Measurements from ENCODE around the gene NFXL1. TPM values are rescaled to one million over a fixed set of nuclear protein-coding genes. Genes with fewer than 3 reads are reported as not detected.
A peak's percentile ranks its signal among the peaks of the same experiment; 100 is the strongest.

NFXL1 gene
- total and polyA plus RNA-seq, 3 donors from 2014 or later: 26.9 to 35.3 (median 27.5) TPM

GRCh38 chr4:47899639-47900038 lies 14.7 kb downstream of the NFXL1 start:
- H3K36me3 ChIP-seq (ENCODE audit: low read depth, missing control alignments): no peaks in the 10 kb centered on the region
- intact Hi-C loops (cut with DNase I; ENCODE audit: low total_unique reads): no loop called here
- no peak for DNase-seq
- TF ChIP-seq POLR2A (IDR thresholded peaks at IDR 0.05): no peak
- TF ChIP-seq, protein P1, sequence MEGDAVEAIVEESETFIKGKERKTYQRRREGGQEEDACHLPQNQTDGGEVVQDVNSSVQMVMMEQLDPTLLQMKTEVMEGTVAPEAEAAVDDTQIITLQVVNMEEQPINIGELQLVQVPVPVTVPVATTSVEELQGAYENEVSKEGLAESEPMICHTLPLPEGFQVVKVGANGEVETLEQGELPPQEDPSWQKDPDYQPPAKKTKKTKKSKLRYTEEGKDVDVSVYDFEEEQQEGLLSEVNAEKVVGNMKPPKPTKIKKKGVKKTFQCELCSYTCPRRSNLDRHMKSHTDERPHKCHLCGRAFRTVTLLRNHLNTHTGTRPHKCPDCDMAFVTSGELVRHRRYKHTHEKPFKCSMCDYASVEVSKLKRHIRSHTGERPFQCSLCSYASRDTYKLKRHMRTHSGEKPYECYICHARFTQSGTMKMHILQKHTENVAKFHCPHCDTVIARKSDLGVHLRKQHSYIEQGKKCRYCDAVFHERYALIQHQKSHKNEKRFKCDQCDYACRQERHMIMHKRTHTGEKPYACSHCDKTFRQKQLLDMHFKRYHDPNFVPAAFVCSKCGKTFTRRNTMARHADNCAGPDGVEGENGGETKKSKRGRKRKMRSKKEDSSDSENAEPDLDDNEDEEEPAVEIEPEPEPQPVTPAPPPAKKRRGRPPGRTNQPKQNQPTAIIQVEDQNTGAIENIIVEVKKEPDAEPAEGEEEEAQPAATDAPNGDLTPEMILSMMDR (IDR thresholded peaks at IDR 0.05): no peak
- WGBS, 2 donors: 66 to 67% methylated on average over 1 of the region's 1 CpG
- no peaks in the 10 kb centered on the region for H3K4me1 ChIP-seq
- no peaks in the 10 kb centered on the region for H3K9me3 ChIP-seq
- no peaks in the 10 kb centered on the region for H3K27me3 ChIP-seq
- no peak overlapping the region for H3K27ac ChIP-seq
- H3K4me3 ChIP-seq: no peak overlapping the region

DNA sequence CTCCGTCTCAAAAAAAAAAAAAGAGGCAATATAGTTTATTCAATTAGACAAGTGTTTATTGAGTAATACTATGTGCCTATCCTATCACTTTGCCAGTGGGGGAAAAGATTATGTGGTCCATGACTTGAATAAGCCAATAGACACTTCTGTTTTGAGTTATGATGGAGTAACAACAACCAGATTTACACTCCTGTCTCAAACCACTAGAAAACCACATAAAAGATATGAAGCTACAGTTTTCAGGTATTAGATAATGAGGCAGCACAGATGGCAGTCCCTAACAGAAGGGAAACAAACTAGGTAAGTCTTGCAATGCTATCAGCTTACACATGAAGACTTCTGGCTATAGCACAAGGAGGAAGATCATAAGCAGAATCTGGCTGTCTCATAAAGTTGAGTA lies 22.5 kb downstream of the NFXL1 start:
- Histone ChIP-seq H3K27me3 (no peaks in the 10 kb centered on the region), H3K4me1 (no peaks in the 10 kb centered on the region), H3K36me3 (ENCODE audit: low read depth, missing control alignments) (no peaks in the 10 kb centered on the region), H3K27ac (no peak overlapping the region), H3K9me3 (no peaks in the 10 kb centered on the region), H3K4me3 (no peak overlapping the region)
- TF ChIP-seq, protein P1 (IDR thresholded peaks at IDR 0.05): no peak
- TF ChIP-seq POLR2A (IDR thresholded peaks at IDR 0.05): no peak
- no peak for DNase-seq
- intact Hi-C loops (cut with DNase I; ENCODE audit: low total_unique reads): no loop called here
- 94 to 100% methylated on average over 1 of the region's 1 CpG for WGBS, 2 donors

- H3K27ac ChIP-seq: peak overlapping the region in 1 of 2 donors; percentile 12
- WGBS, 2 donors: 75 to 84% methylated on average over 3 of the region's 3 CpGs
- intact Hi-C loops (cut with DNase I; ENCODE audit: low total_unique reads): no loop called here
- H3K4me1 ChIP-seq: no peaks in the 10 kb centered on the region
- no peaks in the 10 kb centered on the region for H3K27me3 ChIP-seq
- no peaks in the 10 kb centered on the region for H3K36me3 ChIP-seq (ENCODE audit: low read depth, missing control alignments)
- TF ChIP-seq POLR2A (IDR thresholded peaks at IDR 0.05): no peak
- TF ChIP-seq, protein P1 (IDR thresholded peaks at IDR 0.05): no peak
- no peak for DNase-seq
- H3K4me3 ChIP-seq: no peak overlapping the region
- no peaks in the 10 kb centered on the region for H3K9me3 ChIP-seq
Measured at GRCh38 chr4:47882228-47882627, 32.2 kb downstream of the NFXL1 start.

- TF ChIP-seq, protein P1 (IDR thresholded peaks at IDR 0.05): no peak
- TF ChIP-seq POLR2A (IDR thresholded peaks at IDR 0.05): no peak
- H3K36me3 ChIP-seq (ENCODE audit: low read depth, missing control alignments): no peaks in the 10 kb centered on the region
- H3K27ac ChIP-seq: no peak overlapping the region
- DNase-seq: no peak
- H3K4me3 ChIP-seq: no peak overlapping the region
- H3K4me1 ChIP-seq: no peaks in the 10 kb centered on the region
- H3K27me3 ChIP-seq: no peaks in the 10 kb centered on the region
- no peaks in the 10 kb centered on the region for H3K9me3 ChIP-seq
- intact Hi-C loops (cut with DNase I; ENCODE audit: low total_unique reads): no loop called here
Measured at GRCh38 chr4:47879458-47879857, 34.9 kb downstream of the NFXL1 start.

GRCh38 chr4:47876784-47877546 lies 37.4 kb downstream of the NFXL1 start:
- Histone ChIP-seq H3K36me3 (ENCODE audit: low read depth, missing control alignments) (no peaks in the 10 kb centered on the region), H3K27me3 (no peaks in the 10 kb centered on the region), H3K4me1 (no peaks in the 10 kb centered on the region), H3K4me3 (no peak overlapping the region), H3K9me3 (no peaks in the 10 kb centered on the region), H3K27ac (no peak overlapping the region)
- DNase-seq: no peak
- intact Hi-C loops (cut with DNase I; ENCODE audit: low total_unique reads): no loop called here
- no peak for TF ChIP-seq POLR2A (IDR thresholded peaks at IDR 0.05)
- TF ChIP-seq, protein P1 (IDR thresholded peaks at IDR 0.05): no peak
- 87 to 88% methylated on average over 3 of the region's 3 CpGs for WGBS, 2 donors

Data from testis (tissue), 3 donors.